ENCODE data around the gene RAP2B.
"Not testable (repeated sequence)": the region's sequence is repeated elsewhere in the genome, so short reads cannot be mapped to it uniquely, and the experiment has no call there.

Gene RAP2B

DNA sequence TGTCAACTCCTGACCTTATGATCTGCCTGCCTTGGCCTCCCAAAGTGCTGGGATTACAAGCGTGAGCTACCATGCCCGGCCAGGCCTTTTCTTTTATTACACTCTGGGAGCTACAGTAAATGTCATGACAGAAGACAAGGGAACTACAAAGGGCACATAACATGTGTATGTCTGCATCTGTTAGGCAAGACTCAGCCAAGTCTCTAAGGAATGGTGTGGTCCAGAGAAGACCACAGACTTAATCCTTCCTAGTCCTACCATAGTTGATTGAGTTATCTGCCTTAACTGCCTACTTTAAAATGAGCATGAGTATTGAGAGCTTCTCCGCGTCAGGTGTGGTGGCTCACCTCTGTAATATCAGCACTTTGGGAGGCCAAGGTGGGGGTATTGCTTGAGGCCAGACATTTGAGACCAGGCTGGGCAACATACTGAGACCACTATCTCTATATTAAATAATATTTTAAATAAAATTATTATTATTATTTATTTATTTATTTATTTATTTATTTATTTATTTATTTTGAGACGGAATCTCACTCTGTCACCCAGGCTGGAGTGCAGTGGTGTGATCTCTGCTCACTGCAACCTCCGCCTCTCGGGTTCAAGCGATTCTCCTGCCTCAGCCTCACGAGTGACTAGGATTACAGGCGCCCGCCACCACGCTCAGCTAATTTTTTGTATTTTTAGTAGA, 31.9 kb downstream of the RAP2B start:
- not testable (repeated sequence) for DNase-seq (ENCODE audit: low spot score)

DNA sequence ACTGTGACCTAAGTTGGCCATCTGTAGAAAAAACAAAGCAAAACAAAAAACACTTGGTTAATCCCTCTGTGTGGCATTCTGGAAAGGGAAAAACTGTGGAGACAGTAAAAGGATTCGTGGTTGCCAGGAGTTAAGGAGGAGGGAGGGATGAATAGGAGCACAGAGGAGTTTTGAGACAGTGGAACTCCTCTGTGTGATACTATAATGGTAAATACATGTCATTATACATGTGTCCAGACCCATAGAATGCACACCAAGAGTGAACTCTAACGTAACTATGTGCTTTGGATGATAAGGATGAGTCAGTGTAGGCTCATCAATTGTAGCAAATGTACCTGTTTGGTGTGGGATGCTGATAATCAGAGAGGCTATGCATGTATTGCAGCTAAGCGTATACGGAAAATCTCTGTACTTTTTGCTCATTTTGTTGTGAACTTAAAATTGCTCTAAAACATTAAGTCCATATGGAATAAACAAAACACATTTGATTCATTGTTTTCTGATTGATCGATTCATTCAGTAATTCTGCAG, 33.4 kb downstream of the RAP2B start:
- DNase-seq (ENCODE audit: low spot score), result no peak

DNA sequence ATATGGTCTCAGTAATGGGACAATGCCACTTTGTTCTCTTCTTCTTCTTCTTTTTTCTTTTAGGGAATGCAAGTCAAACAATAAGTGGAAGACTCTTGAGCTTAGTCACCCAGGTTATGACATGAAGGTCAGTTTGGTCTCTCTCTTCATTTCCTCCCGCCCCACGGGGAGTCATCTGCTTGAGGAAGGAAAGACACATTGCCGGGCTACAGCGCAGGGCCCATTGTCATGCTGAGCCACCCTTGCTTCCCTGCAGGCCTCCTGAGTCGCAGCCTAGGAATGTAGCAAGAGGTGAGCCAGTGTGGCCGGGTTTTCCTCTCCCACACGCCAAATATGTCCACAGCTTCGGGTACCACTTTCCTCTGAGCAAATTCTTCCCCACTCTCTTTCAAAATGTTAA, 47.6 kb downstream of the RAP2B start:
- DNase-seq (ENCODE audit: low spot score), result no peak

DNA sequence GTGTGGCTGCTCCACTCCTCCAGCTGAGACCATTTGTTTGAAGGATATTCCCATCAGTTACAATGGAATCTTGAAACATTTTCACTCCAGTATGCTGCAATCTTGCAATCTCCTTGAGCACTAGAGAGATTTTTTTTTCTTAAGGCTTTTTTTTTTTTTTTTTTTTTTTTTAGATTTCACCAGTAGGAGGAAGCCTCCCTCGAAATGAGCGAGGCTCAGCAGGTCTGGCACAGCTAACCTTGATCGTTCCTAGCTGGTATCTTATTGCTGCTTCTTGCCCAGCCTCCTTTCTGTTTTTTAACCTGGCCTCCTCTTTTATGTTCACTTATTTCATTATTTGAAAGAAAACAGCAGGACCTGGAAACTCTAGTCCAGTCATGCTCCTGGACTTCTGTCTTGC, 48.1 kb downstream of the RAP2B start:
- no peak for DNase-seq (ENCODE audit: low spot score)

DNA sequence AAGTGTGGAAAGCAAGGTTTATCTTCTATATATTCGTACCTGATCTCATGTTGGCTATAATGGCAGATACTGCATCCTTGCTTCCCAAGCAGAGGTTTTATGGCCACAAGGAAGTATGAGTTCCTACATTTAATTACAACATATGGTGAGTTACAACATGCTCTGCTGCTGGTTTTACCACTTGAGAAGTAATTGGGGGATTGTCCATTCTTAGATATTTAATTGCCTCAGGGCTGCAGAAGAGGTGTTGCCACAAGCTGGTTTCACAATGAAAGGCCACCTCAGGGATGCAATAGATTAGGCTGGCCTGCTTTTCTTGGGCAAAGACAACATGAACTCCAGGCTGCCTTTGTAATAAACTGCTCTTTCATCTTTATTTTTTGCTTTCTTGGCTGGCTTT, 48.6 kb downstream of the RAP2B start:
- no peak for DNase-seq (ENCODE audit: low spot score)

DNA sequence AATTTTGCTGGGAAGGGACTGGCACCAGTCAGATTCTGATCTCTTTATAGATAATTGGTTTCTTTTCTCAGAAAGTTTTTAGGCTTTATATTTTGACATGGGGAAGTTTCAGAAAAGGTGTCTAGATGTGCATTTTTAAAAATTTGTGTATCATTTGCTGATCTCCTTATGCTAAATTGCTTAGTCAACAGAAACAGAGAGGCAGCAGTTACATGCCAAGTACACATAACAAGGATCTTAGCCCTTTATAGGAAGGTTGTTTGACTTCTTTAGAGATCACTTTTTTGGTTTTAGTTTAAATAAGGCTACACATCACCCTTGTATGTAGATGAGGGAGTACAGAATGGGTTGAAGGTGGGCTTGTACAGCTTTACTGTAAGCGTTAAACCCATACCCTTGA, 53.5 kb downstream of the RAP2B start:
- no peak for DNase-seq (ENCODE audit: low spot score)

DNA sequence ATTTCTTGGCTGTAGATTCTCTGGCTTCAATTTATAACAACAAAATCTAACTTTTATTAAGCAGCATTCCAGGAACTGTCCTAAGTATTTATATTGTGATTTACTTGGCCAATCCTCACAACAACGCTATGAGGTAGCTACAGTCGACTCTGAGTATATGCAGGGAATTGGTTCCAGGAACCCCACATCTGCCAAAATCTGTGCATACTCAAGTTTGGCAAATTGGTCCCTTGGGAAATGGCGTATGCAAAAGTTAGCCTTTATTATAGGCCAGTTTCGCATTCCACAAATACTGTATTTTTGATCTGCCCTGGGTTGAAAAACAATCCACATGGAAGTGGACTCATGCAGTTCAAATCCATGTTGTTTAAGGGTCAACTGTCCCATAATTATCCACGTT, 53.9 kb downstream of the RAP2B start:
- no peak for DNase-seq (ENCODE audit: low spot score)

DNA sequence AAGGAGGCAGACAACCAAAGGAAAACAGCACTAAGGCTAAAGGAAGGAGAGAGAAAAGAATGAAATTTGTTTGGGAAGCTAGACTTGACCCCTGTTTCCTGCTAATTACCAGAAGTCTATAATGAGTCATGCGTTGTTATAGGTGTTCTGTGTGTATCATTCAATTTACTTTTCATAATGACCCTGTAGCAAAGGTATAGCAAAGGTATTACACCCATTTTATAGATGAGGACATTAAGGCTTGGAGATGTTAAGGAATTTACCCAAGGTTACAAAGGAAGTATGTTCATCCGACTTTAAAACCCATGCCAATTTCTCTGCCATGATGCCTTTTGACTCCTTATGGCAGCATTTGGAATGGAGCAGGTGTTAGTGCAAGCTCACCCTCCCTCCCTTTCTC, 54.9 kb downstream of the RAP2B start:
- no peak for DNase-seq (ENCODE audit: low spot score)

DNA sequence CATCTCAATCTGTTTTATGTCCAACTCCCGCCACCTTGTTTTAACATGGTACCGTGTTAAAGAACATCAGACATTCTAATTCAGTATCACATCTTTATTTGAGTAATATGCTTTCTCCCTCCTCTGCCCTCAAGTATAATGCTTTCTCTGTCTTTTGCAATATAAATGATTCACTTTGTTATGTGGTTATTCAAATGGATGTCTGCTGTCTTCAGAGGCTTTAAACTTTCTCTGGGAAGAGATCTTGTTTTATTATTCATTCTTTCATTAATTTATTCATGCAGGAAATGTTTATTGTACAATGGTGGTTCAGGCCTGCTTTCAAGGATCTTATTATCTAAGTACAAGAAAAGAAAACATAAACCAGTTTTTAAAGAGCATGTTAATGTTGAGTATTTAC, 57.1 kb downstream of the RAP2B start:
- no peak for DNase-seq (ENCODE audit: low spot score)

All from pons (tissue), 1 donor.